22Rv1 (cell line): ENCODE results near the gene ACTR3.

Experiments
- ZFX ChIP-seq: fragments of 450-650 bp; IDR thresholded peaks from 2 replicates; pipeline ENCODE4 v1.6.1; 2017; ENCODE audit warnings: antibody characterized with exemption, borderline replicate concordance
- TF ChIP-seq, protein P1 (sequence below): fragments of 450-650 bp; IDR thresholded peaks from 2 replicates; pipeline ENCODE4 v1.5.1; 2017; ENCODE audit warnings: mild to moderate bottlenecking

DNA sequence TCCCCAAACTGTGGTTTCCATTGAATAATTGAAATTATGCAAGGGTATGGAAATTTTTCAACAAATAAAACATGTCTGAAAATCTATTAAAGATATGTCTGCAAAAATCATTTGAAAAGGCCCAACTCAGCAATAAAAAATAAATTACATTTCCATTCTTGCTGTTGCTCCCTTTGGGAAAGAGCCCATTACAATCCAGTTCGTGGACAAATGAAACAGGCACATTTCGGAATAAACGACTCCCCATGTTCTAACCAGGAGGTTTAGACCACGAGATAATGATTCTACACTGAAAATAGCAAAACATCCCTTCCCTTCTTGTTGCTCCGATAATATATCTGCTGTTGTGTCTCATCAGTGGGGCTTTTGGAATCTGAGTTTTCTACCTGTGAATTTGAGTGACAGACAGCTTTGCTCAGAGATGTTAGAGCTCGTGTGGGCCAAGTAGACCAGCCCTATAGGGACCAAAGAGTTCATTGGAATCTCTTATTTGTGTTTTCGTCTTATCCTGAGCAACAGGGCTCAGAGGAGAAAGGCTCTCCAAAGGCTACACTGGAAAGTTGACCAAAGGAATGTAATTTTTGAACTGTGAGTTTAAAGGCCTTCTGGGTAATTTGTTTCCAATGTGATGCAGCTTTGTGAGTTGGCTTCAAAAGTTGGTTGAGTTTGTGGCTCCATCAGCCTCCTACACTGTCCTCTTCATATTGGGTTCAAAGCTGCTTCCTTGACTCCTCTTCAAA lies 119.5 kb downstream of the ACTR3 start:
- TF ChIP-seq, protein P1, sequence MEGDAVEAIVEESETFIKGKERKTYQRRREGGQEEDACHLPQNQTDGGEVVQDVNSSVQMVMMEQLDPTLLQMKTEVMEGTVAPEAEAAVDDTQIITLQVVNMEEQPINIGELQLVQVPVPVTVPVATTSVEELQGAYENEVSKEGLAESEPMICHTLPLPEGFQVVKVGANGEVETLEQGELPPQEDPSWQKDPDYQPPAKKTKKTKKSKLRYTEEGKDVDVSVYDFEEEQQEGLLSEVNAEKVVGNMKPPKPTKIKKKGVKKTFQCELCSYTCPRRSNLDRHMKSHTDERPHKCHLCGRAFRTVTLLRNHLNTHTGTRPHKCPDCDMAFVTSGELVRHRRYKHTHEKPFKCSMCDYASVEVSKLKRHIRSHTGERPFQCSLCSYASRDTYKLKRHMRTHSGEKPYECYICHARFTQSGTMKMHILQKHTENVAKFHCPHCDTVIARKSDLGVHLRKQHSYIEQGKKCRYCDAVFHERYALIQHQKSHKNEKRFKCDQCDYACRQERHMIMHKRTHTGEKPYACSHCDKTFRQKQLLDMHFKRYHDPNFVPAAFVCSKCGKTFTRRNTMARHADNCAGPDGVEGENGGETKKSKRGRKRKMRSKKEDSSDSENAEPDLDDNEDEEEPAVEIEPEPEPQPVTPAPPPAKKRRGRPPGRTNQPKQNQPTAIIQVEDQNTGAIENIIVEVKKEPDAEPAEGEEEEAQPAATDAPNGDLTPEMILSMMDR: no peak
- no peak for TF ChIP-seq ZFX
